B cell (primary cell): ENCODE results near the gene UNCX.

ENCODE experiments used
- CTCF ChIP-seq: fragments of 200-600 bp; IDR thresholded peaks from one replicate; pipeline ENCODE4 v1.8.0; 2022; ENCODE audit warnings: antibody characterized with exemption, mild to moderate bottlenecking
- EZH2 ChIP-seq: IDR thresholded peaks from 2 replicates; pipeline ENCODE4 v1.6.1; 2012; ENCODE audit warnings: borderline replicate concordance, low read depth, mild to moderate bottlenecking, moderate library complexity, low read length; ENCODE audit not compliant: insufficient read depth, poor library complexity, severe bottlenecking

- TF ChIP-seq CTCF, result no peak
- TF ChIP-seq EZH2, result no peak
Measured at GRCh38 chr7:1263391-1263951, 30.8 kb downstream of the UNCX start.
